A673 (cell line): ENCODE measurements around the gene ZMPSTE24. TPM values are rescaled to one million over a fixed set of nuclear protein-coding genes. Genes with fewer than 3 reads are reported as not detected.
"Not testable (repeated sequence)": the region's sequence is repeated elsewhere in the genome, so short reads cannot be mapped to it uniquely, and the experiment has no call there.

Experiments used
- BruUV-seq: library from RNA; stranded (reverse); fragments of 400-500 nt; replicated peaks from 2 replicates; lab custom pipeline; 2021; lab: Mats Ljungman, UMichigan
- CTCF ChIA-PET: fragments of 300-600 bp; sonication (Branson Sonifier 250); formaldehyde crosslinking; loops from one replicate; lab custom pipeline; 2022; ENCODE audit warnings: antibody characterized with exemption; lab: Charles Lee
- POLR2A ChIA-PET: fragments of 300-600 bp; sonication (Branson Sonifier 250); formaldehyde crosslinking; loops from one replicate; lab custom pipeline; 2022; ENCODE audit warnings: antibody characterized with exemption; ENCODE audit not compliant: low non-redundant PET; lab: Charles Lee
- DNase-seq: peaks from one replicate; pipeline ENCODE4 v3.0.0-alpha.2; 2015; ENCODE audit warnings: low spot score
- H3K27ac ChIP-seq: fragments of 200-600 bp; sonication (generic); 2 replicates; pipeline ENCODE4 v1.5.1; 2016; ENCODE audit warnings: mixed run types, low read depth, mild to moderate bottlenecking, mixed read lengths, antibody characterized with exemption, low read length; ENCODE audit not compliant: poor library complexity, severe bottlenecking
- H3K27me3 ChIP-seq: fragments of 200-600 bp; sonication (generic); replicated peaks from 2 replicates; pipeline ENCODE4 v1.6.1; 2017; ENCODE audit warnings: mixed run types, low read depth, mild to moderate bottlenecking, mixed read lengths, antibody characterized with exemption, low read length; ENCODE audit not compliant: insufficient read depth, poor library complexity
- H3K36me3 ChIP-seq: fragments of 200-600 bp; sonication (generic); 2 replicates; pipeline ENCODE4 v1.6.1; 2016; ENCODE audit warnings: mixed run types, mild to moderate bottlenecking, mixed read lengths, antibody characterized with exemption, low read length; ENCODE audit not compliant: insufficient read depth, poor library complexity, severe bottlenecking
- H3K4me1 ChIP-seq: fragments of 200-600 bp; sonication (generic); 2 replicates; pipeline ENCODE4 v1.6.1; 2017; ENCODE audit warnings: mixed run types, mild to moderate bottlenecking, mixed read lengths, antibody characterized with exemption, low read length; ENCODE audit not compliant: insufficient read depth, poor library complexity, severe bottlenecking
- H3K4me3 ChIP-seq: fragments of 200-600 bp; sonication (generic); 2 replicates; pipeline ENCODE4 v1.5.1; 2016; ENCODE audit warnings: low read depth, mixed run types, mild to moderate bottlenecking, mixed read lengths, low read length; ENCODE audit not compliant: poor library complexity, severe bottlenecking
- H3K9me3 ChIP-seq: fragments of 200-600 bp; sonication (generic); 2 replicates; pipeline ENCODE4 v1.6.1; 2016; ENCODE audit warnings: mixed run types, low read depth, mild to moderate bottlenecking, mixed read lengths, antibody characterized with exemption, low read length; ENCODE audit not compliant: poor library complexity, severe bottlenecking
- EZH2 ChIP-seq: fragments of 200-600 bp; sonication (generic); IDR thresholded peaks from 2 replicates; pipeline ENCODE4 v1.6.1; 2017; ENCODE audit warnings: borderline replicate concordance, low read depth, mild to moderate bottlenecking, mixed read lengths, antibody characterized with exemption, low read length; ENCODE audit not compliant: poor library complexity, severe bottlenecking
- intact Hi-C: fragments of 100-400 bp; cut with micrococcal nuclease; formaldehyde crosslinking; loops from one replicate; pipeline ENCODE4 v1.10.0; 2022; ENCODE audit not compliant: unreplicated experiment
- total RNA-seq: library from RNA; stranded (reverse); gene quantifications from 2 replicates; pipeline ENCODE4 v1.2.3, GENCODE V29; 2021
- TF ChIP-seq, protein P1 (sequence below): fragments of 300-800, 200-600 bp; sonication (generic); conservative IDR thresholded peaks from 2 replicates; pipeline ENCODE4 v1.5.1; 2017; ENCODE audit warnings: low read depth, mild to moderate bottlenecking, antibody characterized with exemption, low read length, moderate library complexity, mixed read lengths

Gene ZMPSTE24
- total RNA-seq, 1 experiment from 2014 or later: 72.1 TPM

GRCh38 chr1:40341491-40342380, 83.7 kb downstream of the ZMPSTE24 start:
- Histone ChIP-seq H3K36me3 (no peaks in the 10 kb centered on the region), H3K4me1 (no peaks in the 10 kb centered on the region), H3K27ac (no peak overlapping the region), H3K4me3 (no peak overlapping the region), H3K9me3 (no peaks in the 10 kb centered on the region), H3K27me3 (no peaks in the 10 kb centered on the region)
- DNase-seq: no peak
- CTCF ChIA-PET: no interaction called here
- POLR2A ChIA-PET: interaction anchor here (0.6 kb wide), 1 partner anchor 181 kb away, joined by 7 read pairs; no protein-coding TSS in a partner anchor
- no peak for TF ChIP-seq EZH2
- TF ChIP-seq, protein P1, sequence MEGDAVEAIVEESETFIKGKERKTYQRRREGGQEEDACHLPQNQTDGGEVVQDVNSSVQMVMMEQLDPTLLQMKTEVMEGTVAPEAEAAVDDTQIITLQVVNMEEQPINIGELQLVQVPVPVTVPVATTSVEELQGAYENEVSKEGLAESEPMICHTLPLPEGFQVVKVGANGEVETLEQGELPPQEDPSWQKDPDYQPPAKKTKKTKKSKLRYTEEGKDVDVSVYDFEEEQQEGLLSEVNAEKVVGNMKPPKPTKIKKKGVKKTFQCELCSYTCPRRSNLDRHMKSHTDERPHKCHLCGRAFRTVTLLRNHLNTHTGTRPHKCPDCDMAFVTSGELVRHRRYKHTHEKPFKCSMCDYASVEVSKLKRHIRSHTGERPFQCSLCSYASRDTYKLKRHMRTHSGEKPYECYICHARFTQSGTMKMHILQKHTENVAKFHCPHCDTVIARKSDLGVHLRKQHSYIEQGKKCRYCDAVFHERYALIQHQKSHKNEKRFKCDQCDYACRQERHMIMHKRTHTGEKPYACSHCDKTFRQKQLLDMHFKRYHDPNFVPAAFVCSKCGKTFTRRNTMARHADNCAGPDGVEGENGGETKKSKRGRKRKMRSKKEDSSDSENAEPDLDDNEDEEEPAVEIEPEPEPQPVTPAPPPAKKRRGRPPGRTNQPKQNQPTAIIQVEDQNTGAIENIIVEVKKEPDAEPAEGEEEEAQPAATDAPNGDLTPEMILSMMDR: no peak
- BruUV-seq: no TSS peak
- intact Hi-C loops: no loop called here

DNA sequence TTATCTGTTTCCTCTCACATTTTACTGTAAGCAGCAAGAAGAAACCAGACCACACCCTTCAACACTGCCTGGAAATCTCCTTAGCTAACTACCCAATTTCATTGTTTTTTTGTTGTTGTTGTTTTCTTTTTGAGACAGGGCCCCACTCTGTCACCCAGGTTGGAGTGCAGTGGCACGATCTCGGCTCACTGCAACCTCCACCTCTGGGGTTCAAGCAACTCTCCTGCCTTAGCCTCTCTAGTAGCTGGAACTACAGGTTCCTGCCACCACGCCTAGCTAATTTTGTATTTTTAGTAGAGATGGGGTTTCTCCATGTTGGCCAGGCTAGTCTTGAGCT, 84.3 kb downstream of the ZMPSTE24 start:
- H3K27me3 ChIP-seq, H3K4me3 ChIP-seq, H3K27ac ChIP-seq, CTCF ChIA-PET, H3K9me3 ChIP-seq, intact Hi-C loops, DNase-seq, H3K36me3 ChIP-seq, H3K4me1 ChIP-seq, BruUV-seq: not testable (repeated sequence)
- POLR2A ChIA-PET: interaction anchor here (0.6 kb wide), 1 partner anchor 182 kb away, joined by 7 read pairs; no protein-coding TSS in a partner anchor

Other genes starting within 250 kb of the ZMPSTE24 start
- gene CAP1, start 217.5 kb upstream of the ZMPSTE24 start, total RNA-seq: 266 and 285 TPM in 2 replicates
- gene PPT1, start 161.0 kb upstream of the ZMPSTE24 start, total RNA-seq: 65.7 and 76.3 TPM in 2 replicates
- gene RLF, start 96.8 kb upstream of the ZMPSTE24 start, total RNA-seq: 17.1 and 18.1 TPM in 2 replicates
- gene TMCO2, start 10.3 kb upstream of the ZMPSTE24 start, total RNA-seq: not detected in 2 replicates
- gene COL9A2, start 59.0 kb downstream of the ZMPSTE24 start, total RNA-seq: 5.2 and 5.9 TPM in 2 replicates
- 52.0 and 58.5 TPM in 2 replicates for gene SMAP2, start 115.5 kb downstream of the ZMPSTE24 start, total RNA-seq
- 14.1 and 18.5 TPM in 2 replicates for gene ZFP69B, start 192.2 kb downstream of the ZMPSTE24 start, total RNA-seq
- 6.7 and 7.1 TPM in 2 replicates for gene ZFP69, start 219.1 kb downstream of the ZMPSTE24 start, total RNA-seq